Measurements from ENCODE around the gene PYGL. TPM values are rescaled to one million over a fixed set of nuclear protein-coding genes. Genes with fewer than 3 reads are reported as not detected.
"Not testable (repeated sequence)": the region's sequence is repeated elsewhere in the genome, so short reads cannot be mapped to it uniquely, and the experiment has no call there.

PYGL gene
- total RNA-seq, 2 donors from 2014 or later: 0.26 to 3.9 TPM

DNA sequence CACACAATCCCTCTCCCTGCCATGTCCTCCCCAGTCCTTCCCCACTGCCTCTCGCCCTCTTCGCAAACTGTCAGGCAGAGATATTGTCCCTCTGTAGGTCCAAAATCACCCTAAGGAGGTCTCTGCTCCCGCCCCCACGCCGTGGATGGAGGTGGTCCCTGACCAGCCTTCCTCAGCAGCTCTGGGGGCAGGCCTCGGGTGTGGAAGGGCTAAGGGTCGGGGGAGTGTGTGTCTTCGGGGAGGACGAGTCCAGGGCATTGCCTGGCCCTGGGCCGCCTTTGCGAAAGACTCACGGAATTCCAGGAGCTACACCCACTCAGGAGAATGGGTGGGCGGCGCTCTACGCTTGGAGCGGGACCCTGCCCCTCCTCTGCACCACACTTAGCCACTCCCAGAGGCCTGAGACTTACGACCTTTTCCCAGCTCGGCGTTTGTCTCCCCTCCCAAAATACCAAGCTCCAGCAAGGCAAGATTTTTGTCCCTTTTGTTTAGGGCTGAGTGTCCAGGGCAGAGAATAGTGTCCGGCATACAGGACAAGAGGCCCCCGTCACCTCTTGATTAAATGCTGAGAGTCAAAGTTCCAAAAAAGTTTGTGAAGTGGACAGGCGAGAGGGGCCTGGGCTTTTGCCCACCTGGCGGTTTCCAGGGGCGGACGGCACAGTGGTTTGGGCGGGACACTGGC, 881 bp downstream of the PYGL start:
- no peak for ATAC-seq (replicated peaks)
- H3K27me3 Mint-ChIP-seq: peaks cover 42% of the 10 kb centered on the region
- no peaks in the 10 kb centered on the region for H3K4me1 Mint-ChIP-seq
- H3K27ac Mint-ChIP-seq: no peak overlapping the region
- H3K9me3 Mint-ChIP-seq: no peaks in the 10 kb centered on the region
- peak overlapping the region; percentile 82 for H3K4me3 Mint-ChIP-seq
- peaks cover 4% of the 10 kb centered on the region for H3K36me3 Mint-ChIP-seq (ENCODE audit: low read depth)

DNA sequence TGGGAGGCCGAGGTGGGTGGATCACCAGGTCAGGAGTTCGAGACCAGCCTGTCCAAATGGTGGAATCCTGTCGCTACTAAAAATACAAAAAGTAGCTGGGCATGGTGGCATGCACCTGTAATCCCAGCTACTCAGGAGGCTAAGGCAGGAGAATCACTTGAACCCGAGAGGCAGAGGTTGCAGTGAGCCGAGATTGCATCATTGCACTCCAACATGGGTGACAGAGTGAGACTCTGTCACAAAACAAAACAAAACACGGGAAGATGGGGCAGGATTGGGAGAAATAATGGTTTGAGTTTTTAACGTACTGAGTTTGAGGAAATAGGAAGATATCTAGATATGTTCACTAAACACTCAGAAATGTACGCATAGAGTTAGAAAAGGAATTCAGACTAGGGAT, 2.6 kb downstream of the PYGL start:
- not testable (repeated sequence) for H3K4me1 Mint-ChIP-seq; ATAC-seq (replicated peaks); H3K27ac Mint-ChIP-seq; H3K4me3 Mint-ChIP-seq; H3K9me3 Mint-ChIP-seq; H3K36me3 Mint-ChIP-seq (ENCODE audit: low read depth)
- H3K27me3 Mint-ChIP-seq: peaks cover 40% of the 10 kb centered on the region

DNA sequence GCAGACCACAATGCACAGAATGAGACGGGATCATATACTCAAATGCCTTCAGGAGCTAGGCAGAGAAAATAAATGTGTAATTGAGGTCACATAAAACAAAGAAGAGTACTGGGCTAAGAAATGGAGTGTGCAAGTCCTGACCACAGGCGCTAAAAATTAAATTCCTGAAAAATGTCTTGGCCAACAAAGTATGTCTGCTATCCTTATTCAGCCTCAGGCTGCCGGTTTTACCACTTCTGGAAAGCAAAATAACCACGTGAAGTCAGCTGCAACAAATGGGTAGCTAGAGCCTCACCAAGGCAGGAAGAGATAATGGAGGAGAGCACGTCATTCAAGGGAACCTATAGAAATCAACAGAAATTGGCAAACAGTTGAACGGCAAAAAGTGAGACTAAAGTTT, 3.1 kb downstream of the PYGL start:
- ATAC-seq (replicated peaks): no peak
- Mint-ChIP-seq H3K27ac (no peak overlapping the region), H3K4me1 (no peaks in the 10 kb centered on the region), H3K36me3 (ENCODE audit: low read depth) (peaks cover 4% of the 10 kb centered on the region), H3K9me3 (no peaks in the 10 kb centered on the region), H3K4me3 (no peak overlapping the region), H3K27me3 (peaks cover 39% of the 10 kb centered on the region)

DNA sequence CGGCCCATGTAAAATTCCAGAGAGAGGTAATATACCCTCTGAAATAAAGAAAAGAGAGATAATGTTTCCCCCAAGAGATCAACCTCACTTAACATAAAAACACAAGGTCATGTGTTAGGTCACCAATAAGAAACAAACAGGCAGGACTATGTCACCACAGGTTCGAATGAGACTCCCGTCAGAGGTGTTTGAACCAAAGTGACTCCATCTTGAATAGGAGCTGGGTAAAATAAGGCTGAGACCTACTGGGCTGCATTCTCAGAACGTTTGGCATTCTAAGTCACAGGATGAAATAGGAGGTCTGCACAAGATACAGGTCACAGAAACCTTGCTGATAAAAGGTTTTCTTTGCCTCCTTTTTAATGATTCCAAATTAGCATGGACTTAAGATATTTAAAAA, 6.5 kb downstream of the PYGL start:
- Mint-ChIP-seq H3K36me3 (ENCODE audit: low read depth) (no peaks in the 10 kb centered on the region), H3K4me3 (no peak overlapping the region), H3K4me1 (no peaks in the 10 kb centered on the region), H3K27me3 (peaks cover 37% of the 10 kb centered on the region), H3K27ac (no peak overlapping the region), H3K9me3 (no peaks in the 10 kb centered on the region)
- no peak for ATAC-seq (replicated peaks)

DNA sequence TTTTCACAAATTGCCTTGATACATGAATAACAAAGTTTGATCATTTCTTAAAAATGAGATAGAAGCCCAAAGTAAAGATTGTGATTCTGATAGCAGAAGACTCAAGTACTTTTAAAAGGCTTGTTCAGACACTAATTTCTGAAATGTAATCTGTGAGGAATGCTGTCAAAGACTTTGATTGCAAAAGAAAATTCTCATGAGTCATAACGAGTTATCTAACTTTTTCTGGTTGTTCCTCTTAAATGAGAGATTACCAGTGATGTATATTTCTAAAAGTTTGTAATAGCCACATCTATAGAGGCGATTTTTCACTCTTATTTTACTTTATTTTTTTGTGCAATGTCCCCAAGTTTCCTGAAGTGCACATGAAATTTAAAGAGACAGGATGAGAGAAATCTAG, 7.0 kb downstream of the PYGL start:
- Mint-ChIP-seq H3K4me1 (no peaks in the 10 kb centered on the region), H3K27ac (no peak overlapping the region), H3K36me3 (ENCODE audit: low read depth) (no peaks in the 10 kb centered on the region), H3K4me3 (no peak overlapping the region), H3K27me3 (peaks cover 37% of the 10 kb centered on the region), H3K9me3 (no peaks in the 10 kb centered on the region)
- ATAC-seq (replicated peaks): no peak

DNA sequence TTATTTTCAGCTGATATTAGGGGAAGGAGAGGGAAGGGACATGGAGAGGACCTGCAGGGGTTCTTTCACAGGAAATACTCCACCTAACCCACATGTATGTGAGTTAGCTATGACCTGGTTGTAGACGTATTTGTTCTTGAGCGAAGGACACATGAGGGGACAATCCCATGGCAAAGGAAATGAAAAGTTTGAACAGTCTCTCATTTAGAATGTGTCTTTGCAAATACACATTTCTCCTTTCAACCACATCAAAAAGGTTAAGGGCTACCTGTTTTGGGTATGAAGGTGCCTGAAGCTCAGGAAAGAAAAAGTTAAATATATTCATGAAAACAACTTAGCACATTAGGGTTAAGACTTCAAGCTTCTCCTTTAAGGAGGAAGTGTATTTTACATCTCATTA, 7.4 kb downstream of the PYGL start:
- Mint-ChIP-seq H3K27ac (no peak overlapping the region), H3K4me3 (no peak overlapping the region), H3K36me3 (ENCODE audit: low read depth) (no peaks in the 10 kb centered on the region), H3K9me3 (no peaks in the 10 kb centered on the region), H3K27me3 (peaks cover 34% of the 10 kb centered on the region), H3K4me1 (no peaks in the 10 kb centered on the region)
- no peak for ATAC-seq (replicated peaks)

DNA sequence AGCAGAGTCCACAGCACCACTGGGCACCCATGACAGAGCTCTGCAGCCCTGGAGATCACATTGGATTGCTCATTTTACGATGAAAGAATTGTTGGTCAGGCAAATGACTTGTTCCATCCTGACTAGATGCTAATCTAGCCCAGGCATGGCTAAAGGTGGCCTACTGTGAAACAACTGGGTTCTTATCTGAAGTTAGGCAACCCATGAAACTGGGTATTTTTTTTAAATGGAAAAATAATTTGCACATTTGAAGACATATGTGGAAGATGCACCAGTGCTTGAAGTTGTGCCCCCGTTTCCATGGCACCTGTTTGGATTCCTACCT, 8.3 kb downstream of the PYGL start:
- Mint-ChIP-seq H3K27me3 (peaks cover 32% of the 10 kb centered on the region), H3K9me3 (no peaks in the 10 kb centered on the region), H3K4me3 (no peak overlapping the region), H3K27ac (no peak overlapping the region), H3K36me3 (ENCODE audit: low read depth) (no peaks in the 10 kb centered on the region), H3K4me1 (no peaks in the 10 kb centered on the region)
- no peak for ATAC-seq (replicated peaks)

DNA sequence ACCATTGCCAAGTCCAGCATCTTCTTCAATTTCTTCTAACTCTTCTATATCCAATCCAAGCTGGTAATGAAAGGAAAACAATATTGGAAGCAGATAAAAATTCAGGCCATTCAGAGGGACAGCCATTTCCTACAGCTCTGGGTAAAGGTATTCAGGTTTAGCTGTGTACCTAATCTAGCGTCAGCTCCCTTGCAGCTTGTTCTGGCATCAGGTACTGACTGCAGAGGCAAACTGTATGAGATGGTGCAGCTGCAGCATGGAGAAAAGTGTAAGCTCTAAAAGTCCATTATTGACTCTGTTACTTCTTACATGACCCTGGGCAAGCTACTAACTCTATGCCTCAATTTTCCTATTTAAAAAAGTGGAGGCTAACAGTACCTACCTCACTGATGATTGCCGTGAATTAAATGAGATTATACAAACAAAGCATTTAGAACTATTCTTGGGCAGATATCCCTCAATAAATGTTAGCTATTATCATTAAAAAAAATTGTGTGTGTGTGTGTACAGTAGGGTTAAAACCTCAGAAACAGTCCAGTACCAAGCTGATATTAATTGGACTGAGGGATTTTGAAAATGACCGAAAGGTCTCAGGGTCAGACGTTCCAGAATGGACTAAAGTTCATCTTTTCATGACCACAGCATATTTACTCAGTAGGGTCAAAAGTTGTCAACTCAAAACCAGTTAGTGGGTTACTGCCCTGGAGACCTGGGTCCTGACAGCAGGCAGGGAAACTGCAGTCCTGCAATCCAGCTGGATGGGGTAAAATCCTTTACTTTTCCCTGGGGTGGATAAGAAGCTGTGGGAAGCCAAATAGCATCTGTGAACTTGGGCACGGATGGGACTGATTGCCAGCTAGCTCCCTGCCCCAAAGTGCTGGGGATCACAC, 8.9 kb downstream of the PYGL start:
- Mint-ChIP-seq H3K36me3 (ENCODE audit: low read depth) (no peaks in the 10 kb centered on the region), H3K27me3 (peaks cover 26% of the 10 kb centered on the region), H3K9me3 (no peaks in the 10 kb centered on the region), H3K4me1 (no peaks in the 10 kb centered on the region), H3K4me3 (no peak overlapping the region), H3K27ac (no peak overlapping the region)
- ATAC-seq (replicated peaks): no peak

DNA sequence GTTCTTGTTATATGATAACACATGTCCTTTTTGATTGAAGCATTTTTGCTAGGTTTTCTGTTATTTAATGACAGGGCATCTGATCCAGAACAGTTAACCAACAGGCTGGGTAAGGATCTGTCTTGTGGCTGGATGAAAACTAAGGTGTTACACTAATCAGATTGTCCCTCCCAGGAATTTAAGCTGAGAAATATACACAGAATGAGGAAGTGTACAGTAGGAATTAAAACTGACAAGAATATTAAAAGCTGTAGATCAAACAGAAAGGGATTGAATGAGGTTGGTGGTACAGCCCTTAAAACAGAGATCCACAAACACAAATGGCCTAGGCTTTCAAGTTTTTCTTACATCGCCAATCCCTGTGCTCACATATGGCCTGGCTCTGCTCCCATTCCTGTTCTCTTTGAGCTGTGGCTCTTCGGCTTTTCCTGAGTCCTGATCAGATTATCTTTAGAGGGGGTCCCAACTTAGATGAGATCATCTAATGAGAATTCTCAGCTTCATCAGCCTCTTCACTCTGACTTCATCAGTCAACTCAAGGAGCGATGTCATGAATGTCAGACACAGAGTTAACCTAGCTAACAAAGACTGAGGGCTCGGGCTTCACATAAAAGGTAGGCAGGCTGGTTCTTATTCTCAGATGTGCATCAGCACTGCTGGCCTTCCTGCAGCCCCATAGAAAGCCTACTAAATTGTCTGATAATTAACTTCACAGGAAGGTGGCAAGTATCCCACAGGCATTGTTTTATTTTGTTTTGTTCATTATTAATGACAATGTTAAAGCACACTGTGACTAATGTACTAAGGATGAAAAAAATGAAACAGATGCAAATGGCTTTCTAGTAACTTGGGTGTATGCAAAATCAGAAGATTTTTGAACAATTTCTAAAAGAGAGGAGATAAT, 11.4 kb downstream of the PYGL start:
- H3K36me3 Mint-ChIP-seq (ENCODE audit: low read depth): no peaks in the 10 kb centered on the region
- H3K9me3 Mint-ChIP-seq: no peaks in the 10 kb centered on the region
- no peak overlapping the region for H3K27ac Mint-ChIP-seq
- no peak for ATAC-seq (replicated peaks)
- no peak overlapping the region for H3K4me3 Mint-ChIP-seq
- no peaks in the 10 kb centered on the region for H3K4me1 Mint-ChIP-seq
- peaks cover 23% of the 10 kb centered on the region for H3K27me3 Mint-ChIP-seq

DNA sequence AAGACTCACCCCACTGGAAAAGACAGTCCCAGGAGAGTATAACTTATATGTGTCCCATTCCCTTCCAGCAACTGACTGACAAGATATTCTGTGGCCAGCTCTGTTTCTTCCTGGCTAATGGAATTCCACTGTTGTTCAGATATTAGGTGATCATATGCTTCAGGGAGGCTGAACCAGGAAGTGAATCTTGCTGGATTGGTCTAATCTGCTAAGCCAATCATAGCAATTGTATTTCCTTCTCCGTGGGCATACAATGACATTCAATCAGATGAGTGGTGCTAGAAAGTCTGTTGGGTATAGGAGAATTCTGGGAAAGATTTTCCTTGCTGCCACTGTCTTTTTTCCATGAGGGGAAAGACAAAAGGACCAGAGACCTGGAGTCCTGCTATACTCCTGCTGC, 12.1 kb downstream of the PYGL start:
- H3K27me3 Mint-ChIP-seq: peaks cover 23% of the 10 kb centered on the region
- ATAC-seq (replicated peaks): no peak
- H3K9me3 Mint-ChIP-seq: no peaks in the 10 kb centered on the region
- H3K4me3 Mint-ChIP-seq: no peak overlapping the region
- H3K27ac Mint-ChIP-seq: no peak overlapping the region
- no peaks in the 10 kb centered on the region for H3K4me1 Mint-ChIP-seq
- H3K36me3 Mint-ChIP-seq (ENCODE audit: low read depth): no peaks in the 10 kb centered on the region

DNA sequence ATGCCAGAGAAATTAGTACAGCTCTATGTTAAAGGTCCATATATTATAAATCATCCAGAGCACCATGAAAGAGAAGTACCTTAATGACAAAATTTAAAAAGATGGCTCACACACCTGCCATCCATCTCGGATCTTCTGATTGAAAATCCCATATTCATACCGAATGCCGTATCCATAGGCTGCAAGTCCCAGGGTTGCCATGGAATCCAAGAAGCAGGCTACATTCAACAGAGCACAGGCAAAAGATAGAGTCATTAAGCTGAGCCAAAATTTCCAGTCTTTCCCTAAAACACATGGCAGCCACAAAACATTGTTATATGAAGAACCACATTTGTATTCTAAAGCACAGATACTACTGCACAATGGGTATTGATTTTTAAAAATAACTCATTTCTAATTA, 12.7 kb downstream of the PYGL start:
- no peak for ATAC-seq (replicated peaks)
- Mint-ChIP-seq H3K36me3 (ENCODE audit: low read depth) (no peaks in the 10 kb centered on the region), H3K27ac (no peak overlapping the region), H3K4me3 (no peak overlapping the region), H3K27me3 (peaks cover 23% of the 10 kb centered on the region), H3K9me3 (no peaks in the 10 kb centered on the region), H3K4me1 (no peaks in the 10 kb centered on the region)

DNA sequence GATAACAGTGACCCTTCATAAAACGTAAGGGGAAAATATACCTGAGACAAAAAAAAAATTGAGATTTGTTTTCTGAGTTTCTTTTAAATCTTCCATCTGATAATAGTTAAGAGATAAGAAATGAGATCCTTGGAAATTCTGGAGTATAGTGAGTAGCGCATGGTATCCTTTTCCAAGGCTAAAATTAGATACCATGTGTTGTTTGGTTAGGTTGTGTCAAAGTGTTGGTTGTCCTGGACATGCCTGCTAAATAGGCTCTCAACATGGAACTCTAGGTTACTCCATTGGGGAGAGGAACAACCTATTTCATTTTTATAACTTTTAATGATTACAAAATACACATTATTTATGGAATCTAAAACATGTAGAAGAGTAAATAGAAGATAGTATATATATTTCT, 14.8 kb downstream of the PYGL start:
- H3K4me1 Mint-ChIP-seq: no peaks in the 10 kb centered on the region
- no peak overlapping the region for H3K27ac Mint-ChIP-seq
- no peaks in the 10 kb centered on the region for H3K9me3 Mint-ChIP-seq
- ATAC-seq (replicated peaks): no peak
- H3K4me3 Mint-ChIP-seq: no peak overlapping the region
- no peaks in the 10 kb centered on the region for H3K36me3 Mint-ChIP-seq (ENCODE audit: low read depth)
- peaks cover 22% of the 10 kb centered on the region for H3K27me3 Mint-ChIP-seq

DNA sequence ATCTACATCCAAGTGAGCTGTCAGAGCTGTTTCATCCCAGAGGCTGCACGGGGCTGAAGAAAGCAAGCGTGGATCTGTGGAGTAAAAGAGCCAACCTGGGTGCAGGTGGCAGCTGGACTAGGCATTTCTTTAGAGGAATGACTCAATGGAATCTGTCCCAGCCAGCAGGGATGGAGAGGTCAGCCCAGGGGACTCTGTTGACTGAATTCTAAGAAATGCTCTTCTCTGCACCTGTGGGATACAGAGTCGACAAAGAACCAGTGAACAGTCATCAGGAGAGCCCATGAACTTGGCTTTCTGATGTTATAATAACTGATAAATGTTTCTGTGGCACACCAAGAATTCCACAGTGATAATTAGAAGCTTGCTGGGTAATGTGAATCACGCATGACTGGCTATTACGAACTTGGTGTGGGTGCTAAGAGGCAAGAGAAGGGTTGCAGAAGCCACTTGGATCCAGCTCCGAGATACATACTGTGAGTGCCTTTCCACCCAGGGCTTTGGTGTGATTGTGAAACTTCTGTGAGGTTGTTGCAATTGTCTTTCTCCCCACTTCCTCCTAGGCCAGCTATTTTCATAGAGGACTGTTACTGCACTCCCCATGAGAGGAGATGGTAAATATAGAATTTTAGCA, 16.2 kb downstream of the PYGL start:
- no peak overlapping the region for H3K4me3 Mint-ChIP-seq
- H3K27me3 Mint-ChIP-seq: peaks cover 15% of the 10 kb centered on the region
- no peaks in the 10 kb centered on the region for H3K4me1 Mint-ChIP-seq
- no peak overlapping the region for H3K27ac Mint-ChIP-seq
- H3K36me3 Mint-ChIP-seq (ENCODE audit: low read depth): no peaks in the 10 kb centered on the region
- no peak for ATAC-seq (replicated peaks)
- no peaks in the 10 kb centered on the region for H3K9me3 Mint-ChIP-seq

DNA sequence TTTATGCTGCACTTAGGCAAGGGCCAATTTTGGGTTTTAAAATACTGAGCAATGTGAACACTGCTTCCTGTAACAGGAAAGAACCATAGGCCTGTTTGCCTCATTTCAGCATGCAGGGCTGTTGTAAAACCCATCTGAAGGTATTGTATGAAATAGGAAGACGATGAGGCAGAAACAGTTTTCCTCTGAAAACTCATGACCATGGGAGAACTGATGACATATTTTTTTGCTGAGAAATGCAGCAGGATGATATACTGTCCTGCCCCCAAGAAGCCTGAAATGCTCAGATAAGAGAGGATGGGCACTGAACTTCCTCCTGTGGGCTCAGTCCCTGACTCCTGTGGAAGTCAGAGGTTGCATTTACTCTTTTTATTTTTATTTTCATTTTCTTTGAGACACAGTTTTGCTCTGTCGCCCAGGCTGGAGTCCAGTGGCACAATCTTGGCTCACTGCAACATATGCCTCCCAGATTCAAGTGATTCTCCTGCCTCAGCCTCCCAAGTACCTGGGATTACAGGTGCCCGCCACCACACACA, 17.4 kb downstream of the PYGL start:
- H3K9me3 Mint-ChIP-seq: no peaks in the 10 kb centered on the region
- H3K4me3 Mint-ChIP-seq: no peak overlapping the region
- ATAC-seq (replicated peaks): no peak
- H3K36me3 Mint-ChIP-seq (ENCODE audit: low read depth): no peaks in the 10 kb centered on the region
- H3K4me1 Mint-ChIP-seq: no peaks in the 10 kb centered on the region
- H3K27ac Mint-ChIP-seq: no peak overlapping the region
- peaks cover 18% of the 10 kb centered on the region for H3K27me3 Mint-ChIP-seq
